HepG2 (cell line): ENCODE data around the gene CASP6. TPM values are rescaled to one million over a fixed set of nuclear protein-coding genes. Genes with fewer than 3 reads are reported as not detected.
A peak's percentile ranks its signal among the peaks of the same experiment; 100 is the strongest.

Experiments
- ATF5 ChIP-seq: sonication (generic); formaldehyde crosslinking; IDR thresholded peaks from 2 replicates; pipeline ENCODE4 v1.4.0; 2020; ENCODE audit warnings: mild to moderate bottlenecking, low read depth, missing genetic modification reagents
- CBFB ChIP-seq: sonication (generic); formaldehyde crosslinking; IDR thresholded peaks from 2 replicates; pipeline ENCODE4 v1.4.0; 2020; ENCODE audit warnings: missing genetic modification reagents
- IRF9 ChIP-seq: sonication (generic); formaldehyde crosslinking; IDR thresholded peaks from 2 replicates; pipeline ENCODE4 v1.8.0; 2022; ENCODE audit warnings: missing genetic modification reagents, mild to moderate bottlenecking, borderline replicate concordance
- KAT7 ChIP-seq: IDR thresholded peaks from 2 replicates; pipeline ENCODE4 v1.6.1; 2018; ENCODE audit warnings: borderline replicate concordance, missing compliant biosample characterization
- MXI1 ChIP-seq: IDR thresholded peaks from 3 replicates; pipeline ENCODE4 v1.6.1; 2012; ENCODE audit warnings: low read depth, low read length, inconsistent platforms, borderline replicate concordance
- MZF1 ChIP-seq: sonication (generic); formaldehyde crosslinking; IDR thresholded peaks from 2 replicates; pipeline ENCODE4 v1.8.1; 2023; ENCODE audit warnings: mild to moderate bottlenecking, missing genetic modification reagents, borderline replicate concordance
- ZBTB49 ChIP-seq: sonication (generic); formaldehyde crosslinking; IDR thresholded peaks from 2 replicates; pipeline ENCODE4 v1.4.0; 2020; ENCODE audit warnings: missing genetic modification reagents, borderline replicate concordance
- ZHX2 ChIP-seq, 2 experiments: sonication (generic) in 1 of 2; formaldehyde crosslinking in 1 of 2; IDR thresholded peaks; 2 replicates each; pipeline versions ENCODE4 v1.6.1 to v1.9.0; 2014 to 2022; ENCODE audit warnings: antibody characterized with exemption in 1 of 2, borderline replicate concordance in 1 of 2, inconsistent platforms in 1 of 2, low read depth in 1 of 2, missing genetic modification reagents in 1 of 2
- ZNF276 ChIP-seq: sonication (generic); formaldehyde crosslinking; IDR thresholded peaks from 2 replicates; pipeline ENCODE4 v1.4.0; 2020; ENCODE audit warnings: mild to moderate bottlenecking, low read depth, missing genetic modification reagents
- ZNF709 ChIP-seq: sonication (generic); formaldehyde crosslinking; IDR thresholded peaks from 2 replicates; pipeline ENCODE4 v1.5.0; 2020; ENCODE audit warnings: mild to moderate bottlenecking, missing genetic modification reagents
- ZXDC ChIP-seq: sonication (generic); formaldehyde crosslinking; IDR thresholded peaks from 2 replicates; pipeline ENCODE4 v1.5.0; 2020; ENCODE audit warnings: mild to moderate bottlenecking, missing genetic modification reagents
- polyA plus RNA-seq, 8 experiments: library from polyadenylated mRNA; depleted of rRNA in 3 of 8; stranded (reverse) in 7 of 8; unstranded in 1 of 8; fragments of >200 nt; fragmentation: Illumina TruSeq in 4 of 8; extraction: Trizol in 4 of 8; gene quantifications; 2 replicates each; pipeline versions ENCODE4 v1.2.1 to v1.2.3, GENCODE V29; 2011 to 2016; ENCODE audit warnings: low read depth in 4 of 8, missing spikeins in 1 of 8, mixed read lengths in 1 of 8; ENCODE audit not compliant: insufficient read depth in 1 of 8
- total RNA-seq, 5 experiments: library from RNA; depleted of rRNA; stranded (reverse); fragments of >200 nt; fragmentation: Illumina TruSeq; extraction: Trizol; gene quantifications; 2 replicates each; pipeline ENCODE4 v1.2.3, GENCODE V29; 2016; ENCODE audit warnings: low read depth in 1 of 5

The CASP6 gene
- total and polyA plus RNA-seq, 2 of the 13 experiments (the other 11 are each of a cell fraction or from before 2014, with no cell fraction given) = 19.7 to 34.6 TPM

GRCh38 chr4:109729718-109730618, 26.7 kb upstream of the CASP6 start, which contains the start of gene PLA2G12A (continued):
- peak; percentile 81; the same call in 1 of the 2 replicates for TF ChIP-seq IRF9 (CRISPR knock-in tag)
- 0 out of 2 replicates have a peak, but pooled peaks have one; percentile 0 for TF ChIP-seq MZF1
- TF ChIP-seq ZNF709 (CRISPR knock-in tag) = 0 out of 2 replicates have a peak, but pooled peaks have one; percentile 28
- no peak for TF ChIP-seq ZHX2 (IDR thresholded peaks at IDR 0.05; ENCODE audit: low read depth)
- TF ChIP-seq ZHX2 (CRISPR knock-in tag; IDR thresholded peaks at IDR 0.05; ENCODE audit: borderline replicate concordance) = no peak
- TF ChIP-seq ATF5 (CRISPR knock-in tag) = no peak; the same call in 1 of the 2 replicates
- TF ChIP-seq KAT7 = peak; percentile 61; the same call in 1 of the 2 replicates
- TF ChIP-seq ZNF276 (CRISPR knock-in tag) = no peak
- TF ChIP-seq ZBTB49 = no peak
- TF ChIP-seq CBFB (CRISPR knock-in tag) = no peak
- TF ChIP-seq ZXDC (CRISPR knock-in tag) = no peak
- TF ChIP-seq MXI1 = no peak
